ENCODE data around the gene SF1. TPM values are rescaled to one million over a fixed set of nuclear protein-coding genes. Genes with fewer than 3 reads are reported as not detected.

Gene SF1
- total RNA-seq, 2 donors from 2014 or later: 196 to 213 TPM

DNA sequence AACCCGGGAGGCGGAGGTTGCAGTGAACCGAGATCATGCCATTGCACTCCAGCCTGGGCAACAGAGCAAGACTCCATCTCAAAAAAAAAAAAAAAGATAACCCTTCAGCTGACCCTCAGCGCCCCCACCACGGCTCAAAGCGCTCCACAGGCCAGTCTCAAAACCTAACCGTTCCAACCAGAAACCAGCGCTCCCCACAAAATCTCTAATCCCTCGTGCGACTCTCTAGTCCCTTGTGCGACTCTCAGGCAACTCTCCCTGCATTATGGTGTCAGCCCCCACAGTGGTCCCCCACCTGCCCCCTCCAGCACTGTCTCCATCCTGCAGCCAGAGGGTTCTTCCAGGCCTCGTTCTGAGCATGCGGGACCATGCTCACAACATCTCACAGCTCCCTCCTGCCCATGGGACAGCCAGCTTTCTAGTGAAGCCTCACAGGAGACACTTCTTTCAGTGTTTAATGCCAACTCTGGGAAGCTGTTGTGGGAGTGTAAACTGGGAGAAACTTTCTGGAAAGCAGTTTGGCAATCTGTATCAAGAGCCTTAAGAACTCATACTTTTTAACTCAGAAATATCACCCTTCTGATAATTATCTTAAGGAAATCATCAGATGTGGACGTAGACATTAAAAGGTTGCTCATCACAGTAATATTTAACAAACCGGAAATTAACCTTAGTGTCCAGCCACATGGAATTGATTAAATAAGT, 30.2 kb downstream of the SF1 start:
- DNase-seq (ENCODE audit: low spot score): no peak
- H3K9me3 ChIP-seq: no peaks in the 10 kb centered on the region
- peaks cover 0 to 30% of the 10 kb centered on the region in 2 donors for H3K4me1 ChIP-seq
- H3K36me3 ChIP-seq: peaks cover 13% of the 10 kb centered on the region
- H3K4me3 ChIP-seq: no peak overlapping the region
- no peaks in the 10 kb centered on the region for H3K27me3 ChIP-seq
- TF ChIP-seq, protein P1, sequence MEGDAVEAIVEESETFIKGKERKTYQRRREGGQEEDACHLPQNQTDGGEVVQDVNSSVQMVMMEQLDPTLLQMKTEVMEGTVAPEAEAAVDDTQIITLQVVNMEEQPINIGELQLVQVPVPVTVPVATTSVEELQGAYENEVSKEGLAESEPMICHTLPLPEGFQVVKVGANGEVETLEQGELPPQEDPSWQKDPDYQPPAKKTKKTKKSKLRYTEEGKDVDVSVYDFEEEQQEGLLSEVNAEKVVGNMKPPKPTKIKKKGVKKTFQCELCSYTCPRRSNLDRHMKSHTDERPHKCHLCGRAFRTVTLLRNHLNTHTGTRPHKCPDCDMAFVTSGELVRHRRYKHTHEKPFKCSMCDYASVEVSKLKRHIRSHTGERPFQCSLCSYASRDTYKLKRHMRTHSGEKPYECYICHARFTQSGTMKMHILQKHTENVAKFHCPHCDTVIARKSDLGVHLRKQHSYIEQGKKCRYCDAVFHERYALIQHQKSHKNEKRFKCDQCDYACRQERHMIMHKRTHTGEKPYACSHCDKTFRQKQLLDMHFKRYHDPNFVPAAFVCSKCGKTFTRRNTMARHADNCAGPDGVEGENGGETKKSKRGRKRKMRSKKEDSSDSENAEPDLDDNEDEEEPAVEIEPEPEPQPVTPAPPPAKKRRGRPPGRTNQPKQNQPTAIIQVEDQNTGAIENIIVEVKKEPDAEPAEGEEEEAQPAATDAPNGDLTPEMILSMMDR (IDR thresholded peaks at IDR 0.05): no peak
- no peak overlapping the region for H3K27ac ChIP-seq

DNA sequence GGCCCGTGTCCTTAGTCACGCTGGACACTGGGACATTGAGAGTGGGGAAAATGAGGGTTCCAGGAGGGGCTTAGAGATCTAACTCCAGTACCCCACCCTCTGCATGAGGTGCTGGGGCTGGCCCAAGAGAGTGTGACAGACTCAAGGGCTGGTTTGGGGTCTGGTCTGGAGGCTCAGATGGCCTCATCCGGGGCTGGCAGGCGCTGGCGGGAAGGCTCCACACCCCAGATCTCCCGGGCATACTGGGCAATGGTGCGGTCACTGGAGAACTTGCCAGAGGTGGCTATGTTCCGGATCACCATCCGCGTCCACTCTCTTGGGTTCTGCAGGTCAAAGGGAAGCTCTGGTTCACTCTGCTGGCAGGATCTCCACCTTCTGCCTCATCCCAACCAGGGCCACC, 31.9 kb downstream of the SF1 start:
- TF ChIP-seq, protein P1 (IDR thresholded peaks at IDR 0.05): no peak
- H3K4me3 ChIP-seq: no peak overlapping the region
- peaks cover 3% of the 10 kb centered on the region for H3K36me3 ChIP-seq
- no peak for DNase-seq (ENCODE audit: low spot score)
- H3K9me3 ChIP-seq: no peaks in the 10 kb centered on the region
- H3K27me3 ChIP-seq: no peaks in the 10 kb centered on the region
- peak overlapping the region; percentile 93 to 94 for H3K27ac ChIP-seq
- H3K4me1 ChIP-seq: peaks cover 0 to 45% of the 10 kb centered on the region in 2 donors

DNA sequence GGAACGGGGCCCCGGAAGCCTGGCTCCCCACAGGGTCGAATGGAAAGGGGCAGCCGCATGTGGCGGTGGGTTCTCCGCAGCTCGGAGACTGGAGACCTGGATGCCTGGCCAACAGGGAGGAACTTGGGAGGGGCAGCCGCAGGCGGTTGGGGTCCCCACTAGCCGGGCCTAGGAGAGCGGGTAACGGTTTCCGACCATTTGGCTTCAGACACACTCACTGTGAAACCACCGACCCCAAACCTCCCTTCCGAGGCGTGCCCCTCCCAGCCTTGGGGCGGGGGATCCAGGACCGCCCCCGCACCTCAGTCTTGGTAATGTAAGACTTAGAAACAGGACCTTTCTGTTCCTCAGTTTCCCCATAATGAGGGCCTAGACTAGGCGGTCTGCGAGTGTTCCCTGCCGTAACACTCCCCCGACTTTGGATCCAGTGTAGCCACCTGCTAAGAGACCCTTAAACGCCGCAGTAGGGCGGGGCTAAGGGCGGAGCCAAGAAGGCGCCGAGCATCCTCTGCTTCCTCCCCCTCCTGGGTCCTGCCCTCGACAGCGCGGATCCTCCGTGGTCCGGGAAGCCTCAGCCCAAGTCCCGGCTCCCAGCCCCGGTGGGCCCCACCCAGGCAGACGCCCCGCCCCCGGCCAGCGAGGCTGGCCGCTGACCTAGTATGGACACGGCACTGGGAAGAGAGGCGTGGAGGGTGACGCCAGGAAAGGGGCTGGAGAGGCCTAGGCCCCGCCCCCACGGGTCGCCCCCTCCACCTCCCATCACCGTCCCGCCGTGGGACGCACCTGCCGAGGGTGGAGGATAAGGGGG, 32.6 kb downstream of the SF1 start:
- H3K9me3 ChIP-seq: no peaks in the 10 kb centered on the region
- TF ChIP-seq, protein P1 (IDR thresholded peaks at IDR 0.05): no peak
- peak overlapping the region; percentile 54 to 69 for H3K4me3 ChIP-seq
- no peaks in the 10 kb centered on the region for H3K27me3 ChIP-seq
- DNase-seq (ENCODE audit: low spot score): peak; percentile 92
- peaks cover 0 to 45% of the 10 kb centered on the region in 2 donors for H3K4me1 ChIP-seq
- H3K27ac ChIP-seq: peak overlapping the region; percentile 93 to 94
- H3K36me3 ChIP-seq: no peaks in the 10 kb centered on the region

DNA sequence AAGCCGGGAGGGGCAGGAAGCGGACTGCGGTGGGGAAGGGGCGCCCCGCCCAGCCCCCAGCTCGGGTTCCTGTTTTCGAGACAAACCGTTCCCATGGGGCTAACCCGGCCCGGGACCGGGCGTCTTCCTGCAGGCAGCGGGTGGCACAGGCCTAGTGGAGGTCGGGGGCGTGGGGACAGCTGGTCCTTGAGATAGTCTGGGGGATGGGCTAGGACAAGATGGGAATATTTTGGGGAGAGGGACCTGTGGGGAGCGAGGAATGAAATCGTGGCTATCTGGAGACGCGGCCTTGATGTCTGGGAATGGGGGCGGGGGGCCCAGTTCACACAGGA, 33.2 kb downstream of the SF1 start:
- Histone ChIP-seq H3K4me3 (peak overlapping the region; percentile 54 to 69), H3K36me3 (no peaks in the 10 kb centered on the region), H3K9me3 (no peaks in the 10 kb centered on the region), H3K27ac (peak overlapping the region; percentile 93 to 94), H3K27me3 (no peaks in the 10 kb centered on the region), H3K4me1 (peaks cover 0 to 45% of the 10 kb centered on the region in 2 donors)
- TF ChIP-seq, protein P1 (IDR thresholded peaks at IDR 0.05): no peak
- DNase-seq (ENCODE audit: low spot score): peak; percentile 80

DNA sequence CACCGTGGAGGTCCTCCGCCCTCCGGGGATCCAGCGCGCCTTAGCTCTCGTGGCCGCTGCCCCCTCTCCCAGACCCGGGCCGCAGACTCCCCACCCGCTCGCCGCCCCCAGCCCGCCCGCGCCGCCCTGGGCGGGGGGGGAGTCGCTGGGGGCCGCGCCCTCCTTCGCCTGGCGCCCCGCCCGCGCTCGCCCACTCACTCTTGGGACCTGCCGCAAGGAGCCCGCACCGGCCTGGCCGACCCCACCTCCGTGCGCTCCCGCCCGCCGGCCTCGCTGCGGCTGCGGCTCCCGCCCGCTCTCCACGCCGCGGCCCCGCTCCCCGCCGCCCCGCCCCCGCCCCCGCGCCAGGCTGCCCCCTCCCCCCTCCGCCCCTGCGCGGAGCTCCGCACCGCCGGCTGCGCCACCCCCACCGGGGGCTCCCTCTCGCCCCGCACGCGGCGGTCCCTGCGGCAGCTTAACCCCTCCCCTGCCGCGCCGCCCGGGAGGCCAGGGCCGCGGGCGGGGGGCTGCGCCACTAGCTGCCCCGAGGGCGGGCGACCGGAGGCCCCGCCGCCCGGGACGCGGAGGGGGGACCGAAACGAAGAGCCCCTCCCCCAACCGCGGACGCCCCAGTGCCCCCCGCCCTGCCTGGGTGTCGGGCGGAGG, 33.7 kb downstream of the SF1 start:
- H3K27ac ChIP-seq: peak overlapping the region; percentile 93 to 94
- no peak for DNase-seq (ENCODE audit: low spot score)
- TF ChIP-seq, protein P1 (IDR thresholded peaks at IDR 0.05): no peak

More for the DNA sequence above, 33.7 kb downstream of the SF1 start:
- Histone ChIP-seq H3K9me3 (no peaks in the 10 kb centered on the region), H3K36me3 (no peaks in the 10 kb centered on the region), H3K4me1 (peaks cover 0 to 45% of the 10 kb centered on the region in 2 donors), H3K4me3 (peak overlapping the region; percentile 54 to 69), H3K27me3 (no peaks in the 10 kb centered on the region)
